Measurements from ENCODE around the gene TDRD9. TPM values are rescaled to one million over a fixed set of nuclear protein-coding genes. Genes with fewer than 3 reads are reported as not detected.

The TDRD9 gene
- total and polyA plus RNA-seq, 2 of the 4 experiments (the other 2 are of a cell fraction) = 0.07 to 0.18 TPM

GRCh38 chr14:103989034-103989433, 60.8 kb downstream of the TDRD9 start:
- POLR2A ChIA-PET (ENCODE audit: unreplicated experiment) = no interaction called here
- in situ Hi-C loops (cut with MboI; ENCODE audit: low sequenced_read_pairs) = no loop called here

More at GRCh38 chr14:103989034-103989433, 60.8 kb downstream of the TDRD9 start:
- H3K27me3 ChIP-seq (ENCODE audit: control insufficient read depth, insufficient read depth, low read length) = no peaks in the 10 kb centered on the region
- no CpG with 5 or more reads among the region's 1 CpG for WGBS, 2 experiments (ENCODE audit: extremely low coverage in 2 of 2, insufficient read length in 1 of 2)
- H2BK15ac ChIP-seq (ENCODE audit: low read depth, low read length) = no peak overlapping the region
- H4K8ac ChIP-seq (ENCODE audit: low read depth in 2 of 2, low read length in 2 of 2) = no peak overlapping the region
- TF ChIP-seq BHLHE40 (IDR thresholded peaks at IDR 0.05; ENCODE audit: low read depth, low read length) = no peak
- no peak for TF ChIP-seq CEBPB (IDR thresholded peaks at IDR 0.05; ENCODE audit: low read depth, low read length)
- no peak for TF ChIP-seq MXI1 (IDR thresholded peaks at IDR 0.05; ENCODE audit: borderline replicate concordance, low read depth, low read length)
- TF ChIP-seq, protein P1, sequence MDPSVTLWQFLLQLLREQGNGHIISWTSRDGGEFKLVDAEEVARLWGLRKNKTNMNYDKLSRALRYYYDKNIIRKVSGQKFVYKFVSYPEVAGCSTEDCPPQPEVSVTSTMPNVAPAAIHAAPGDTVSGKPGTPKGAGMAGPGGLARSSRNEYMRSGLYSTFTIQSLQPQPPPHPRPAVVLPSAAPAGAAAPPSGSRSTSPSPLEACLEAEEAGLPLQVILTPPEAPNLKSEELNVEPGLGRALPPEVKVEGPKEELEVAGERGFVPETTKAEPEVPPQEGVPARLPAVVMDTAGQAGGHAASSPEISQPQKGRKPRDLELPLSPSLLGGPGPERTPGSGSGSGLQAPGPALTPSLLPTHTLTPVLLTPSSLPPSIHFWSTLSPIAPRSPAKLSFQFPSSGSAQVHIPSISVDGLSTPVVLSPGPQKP (IDR thresholded peaks at IDR 0.05; ENCODE audit: borderline replicate concordance, low read depth, low read length) = no peak
- TF ChIP-seq FOS (IDR thresholded peaks at IDR 0.05; ENCODE audit: low read depth, low read length) = no peak
- TF ChIP-seq RAD21 (IDR thresholded peaks at IDR 0.05; ENCODE audit: low read length) = no peak
- TF ChIP-seq NFE2L2 (IDR thresholded peaks at IDR 0.05; ENCODE audit: low read depth, low read length) = no peak
- no peak for TF ChIP-seq SMC3 (IDR thresholded peaks at IDR 0.05; ENCODE audit: low read depth, low read length)
- no peak for TF ChIP-seq MAFK (IDR thresholded peaks at IDR 0.05; ENCODE audit: low read depth, low read length)
- TF ChIP-seq RCOR1 (IDR thresholded peaks at IDR 0.05; ENCODE audit: insufficient replicate concordance, low read length) = no peak
- no peak for TF ChIP-seq POLR2A (IDR thresholded peaks at IDR 0.05; ENCODE audit: low read depth, low read length)
- TF ChIP-seq RFX5 (IDR thresholded peaks at IDR 0.05; ENCODE audit: low read depth, low read length) = no peak
- no peak for TF ChIP-seq CHD1 (IDR thresholded peaks at IDR 0.05; ENCODE audit: low read depth, low read length)
- no peak for TF ChIP-seq MAZ (IDR thresholded peaks at IDR 0.05; ENCODE audit: borderline replicate concordance, low read depth, low read length)
- no peak for TF ChIP-seq CTCF (conservative IDR thresholded peaks at IDR 0.05; ENCODE audit: low read depth, low read length)
- TF ChIP-seq, protein P2, sequence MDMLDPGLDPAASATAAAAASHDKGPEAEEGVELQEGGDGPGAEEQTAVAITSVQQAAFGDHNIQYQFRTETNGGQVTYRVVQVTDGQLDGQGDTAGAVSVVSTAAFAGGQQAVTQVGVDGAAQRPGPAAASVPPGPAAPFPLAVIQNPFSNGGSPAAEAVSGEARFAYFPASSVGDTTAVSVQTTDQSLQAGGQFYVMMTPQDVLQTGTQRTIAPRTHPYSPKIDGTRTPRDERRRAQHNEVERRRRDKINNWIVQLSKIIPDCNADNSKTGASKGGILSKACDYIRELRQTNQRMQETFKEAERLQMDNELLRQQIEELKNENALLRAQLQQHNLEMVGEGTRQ (IDR thresholded peaks at IDR 0.05; ENCODE audit: low read depth, low read length) = no peak
- BruUV-seq (replicated peaks) = no TSS peak
- no peak overlapping the region for H3K23ac ChIP-seq (ENCODE audit: low read depth, low read length)
- H3K4me3 ChIP-seq (ENCODE audit: insufficient read depth, low read depth, low read length) = no peak overlapping the region
- no peaks in the 10 kb centered on the region for H3K79me1 ChIP-seq (ENCODE audit: low read depth in 1 of 2, low read length in 2 of 2)
- no peaks in the 10 kb centered on the region; the same call in 1 of the 2 replicates for H3K9me3 ChIP-seq (ENCODE audit: control insufficient read depth, insufficient read depth, low read length)
- H2AK5ac ChIP-seq (ENCODE audit: low read depth, low read length) = no peak overlapping the region
- intact Hi-C loops (cut with micrococcal nuclease) = loop anchor here (10.0 kb wide), 1 partner anchor 414 kb away; no protein-coding TSS in a partner anchor
- H3K4me1 ChIP-seq (ENCODE audit: control insufficient read depth, insufficient read depth, low read length) = no peaks in the 10 kb centered on the region
- no peak for DNase-seq
- ATAC-seq (ENCODE audit: low read depth) = no peak
- H3K9me1 ChIP-seq (ENCODE audit: insufficient read depth, low read length) = no peaks in the 10 kb centered on the region
- no peaks in the 10 kb centered on the region for H3K36me3 ChIP-seq (ENCODE audit: control insufficient read depth, insufficient read depth, low read length)
- H4K5ac ChIP-seq (ENCODE audit: low read depth, low read length) = no peak overlapping the region
- H4K91ac ChIP-seq (ENCODE audit: insufficient read depth, low read depth, low read length) = no peak overlapping the region
- no peak overlapping the region for H3K4me2 ChIP-seq (ENCODE audit: low read depth, low read length)
- no peak overlapping the region for H2BK120ac ChIP-seq (ENCODE audit: low read depth, low read length)
- no peak overlapping the region for H2BK5ac ChIP-seq (ENCODE audit: low read depth, low read length, poor library complexity, severe bottlenecking)
- no peak overlapping the region for H2AFZ ChIP-seq (replicated peaks; ENCODE audit: low read length, poor library complexity)
- H4K20me1 ChIP-seq (ENCODE audit: insufficient read depth, low read length) = no peaks in the 10 kb centered on the region
- dilution Hi-C loops (cut with HindIII; ENCODE audit: low sequenced_read_pairs, unreplicated experiment) = no loop called here
- H2AK9ac ChIP-seq (replicated peaks; ENCODE audit: low read depth, low read length, poor library complexity) = no peak overlapping the region
- no peak overlapping the region for H3K18ac ChIP-seq (ENCODE audit: low read depth, low read length)
- H3K27ac ChIP-seq (ENCODE audit: insufficient read depth, low read length) = no peak overlapping the region
- no peak overlapping the region for H3K14ac ChIP-seq (replicated peaks; ENCODE audit: low read depth, low read length)
- H3K4ac ChIP-seq (ENCODE audit: low read depth, low read length) = no peak overlapping the region
- H3K56ac ChIP-seq (ENCODE audit: extremely low read depth, insufficient read depth, low read length) = no peak overlapping the region
- CTCF ChIA-PET = no interaction called here
- no peak overlapping the region for H2BK20ac ChIP-seq (ENCODE audit: low read depth, low read length)
- no peak overlapping the region for H3K9ac ChIP-seq (ENCODE audit: low read depth, low read length)

All from IMR-90 (cell line).